Testis (tissue), 2 donors: ENCODE data around the gene MCC.

Source experiments
- CTCF ChIP-seq, 3 experiments: fragments of 450-650 bp in 2 of 3; fragments of 200-600 bp in 1 of 3; sonication (generic) in 1 of 3; IDR thresholded peaks; one replicate each; pipeline ENCODE4 v1.5.1; 2016 to 2019; ENCODE audit warnings: antibody characterized with exemption in 3 of 3, mild to moderate bottlenecking in 2 of 3, moderate library complexity in 1 of 3
- POLR2A ChIP-seq: fragments of 450-650 bp; IDR thresholded peaks from one replicate; pipeline ENCODE4 v1.6.1; 2017; ENCODE audit warnings: antibody characterized with exemption, mild to moderate bottlenecking, moderate library complexity

- TF ChIP-seq CTCF (IDR thresholded peaks at IDR 0.05): no peak
- TF ChIP-seq POLR2A: no peak
Measured at GRCh38 chr5:113338628-113339027, 149.6 kb downstream of the MCC start.
